ENCODE measurements around the gene ATP1B1. TPM values are rescaled to one million over a fixed set of nuclear protein-coding genes. Genes with fewer than 3 reads are reported as not detected.

The ATP1B1 gene
- total and polyA plus RNA-seq, 2 of the 13 experiments (the other 11 are each of a cell fraction or from before 2014, with no cell fraction given): 134 to 135 TPM

DNA sequence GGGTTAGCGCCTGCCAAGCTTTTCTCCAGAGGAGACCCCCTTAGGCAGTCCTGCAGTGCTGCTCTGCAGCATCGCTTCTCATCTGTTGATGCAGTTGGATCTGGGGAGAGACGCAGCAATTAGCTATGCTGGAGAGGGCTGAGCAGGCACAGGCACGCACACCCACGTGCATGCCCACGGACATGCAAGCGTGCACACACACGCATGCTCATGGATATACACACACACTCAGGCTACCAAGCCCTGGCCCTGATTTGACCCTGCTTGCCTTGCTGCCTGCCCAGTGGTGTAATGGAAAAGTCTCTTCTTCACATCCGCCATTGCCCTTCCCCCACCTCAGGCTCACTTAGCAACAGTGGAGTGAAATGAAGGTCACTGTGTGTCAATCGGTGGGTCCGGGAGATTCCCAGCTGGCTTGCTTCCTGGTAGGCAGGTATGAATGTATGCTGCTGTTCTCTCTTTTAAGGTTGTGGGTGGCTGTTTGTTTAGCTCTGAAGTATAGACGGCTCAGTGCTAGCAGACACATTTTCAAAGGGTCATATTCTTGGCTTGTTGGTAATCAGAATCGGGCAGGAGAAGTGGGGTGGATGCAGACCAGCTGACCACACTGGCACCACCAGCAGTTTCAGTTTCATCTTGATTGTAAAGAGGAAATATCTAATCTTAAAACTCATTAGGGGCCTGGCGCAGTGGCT lies 9.5 kb downstream of the ATP1B1 start (continued):
- TF ChIP-seq, protein P1, sequence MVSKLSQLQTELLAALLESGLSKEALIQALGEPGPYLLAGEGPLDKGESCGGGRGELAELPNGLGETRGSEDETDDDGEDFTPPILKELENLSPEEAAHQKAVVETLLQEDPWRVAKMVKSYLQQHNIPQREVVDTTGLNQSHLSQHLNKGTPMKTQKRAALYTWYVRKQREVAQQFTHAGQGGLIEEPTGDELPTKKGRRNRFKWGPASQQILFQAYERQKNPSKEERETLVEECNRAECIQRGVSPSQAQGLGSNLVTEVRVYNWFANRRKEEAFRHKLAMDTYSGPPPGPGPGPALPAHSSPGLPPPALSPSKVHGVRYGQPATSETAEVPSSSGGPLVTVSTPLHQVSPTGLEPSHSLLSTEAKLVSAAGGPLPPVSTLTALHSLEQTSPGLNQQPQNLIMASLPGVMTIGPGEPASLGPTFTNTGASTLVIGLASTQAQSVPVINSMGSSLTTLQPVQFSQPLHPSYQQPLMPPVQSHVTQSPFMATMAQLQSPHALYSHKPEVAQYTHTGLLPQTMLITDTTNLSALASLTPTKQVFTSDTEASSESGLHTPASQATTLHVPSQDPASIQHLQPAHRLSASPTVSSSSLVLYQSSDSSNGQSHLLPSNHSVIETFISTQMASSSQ (IDR thresholded peaks at IDR 0.05; ENCODE audit: low read depth): no peak
- TF ChIP-seq, protein P1 (CRISPR knock-in tag; IDR thresholded peaks at IDR 0.05; ENCODE audit: borderline replicate concordance): peak; percentile 78
- TF ChIP-seq PCBP2 (optimal IDR thresholded peaks at IDR 0.05; ENCODE audit: low read depth, low read length, poor library complexity, severe bottlenecking) (no peak), CC2D1A (CRISPR knock-in tag; IDR thresholded peaks at IDR 0.05) (no peak), ZNF496 (CRISPR knock-in tag; IDR thresholded peaks at IDR 0.05; ENCODE audit: insufficient replicate concordance) (no peak), ZBTB38 (CRISPR knock-in tag; IDR thresholded peaks at IDR 0.05) (peak; percentile 94), ZNF44 (CRISPR knock-in tag; IDR thresholded peaks at IDR 0.05) (no peak)
- TF ChIP-seq, protein P2, sequence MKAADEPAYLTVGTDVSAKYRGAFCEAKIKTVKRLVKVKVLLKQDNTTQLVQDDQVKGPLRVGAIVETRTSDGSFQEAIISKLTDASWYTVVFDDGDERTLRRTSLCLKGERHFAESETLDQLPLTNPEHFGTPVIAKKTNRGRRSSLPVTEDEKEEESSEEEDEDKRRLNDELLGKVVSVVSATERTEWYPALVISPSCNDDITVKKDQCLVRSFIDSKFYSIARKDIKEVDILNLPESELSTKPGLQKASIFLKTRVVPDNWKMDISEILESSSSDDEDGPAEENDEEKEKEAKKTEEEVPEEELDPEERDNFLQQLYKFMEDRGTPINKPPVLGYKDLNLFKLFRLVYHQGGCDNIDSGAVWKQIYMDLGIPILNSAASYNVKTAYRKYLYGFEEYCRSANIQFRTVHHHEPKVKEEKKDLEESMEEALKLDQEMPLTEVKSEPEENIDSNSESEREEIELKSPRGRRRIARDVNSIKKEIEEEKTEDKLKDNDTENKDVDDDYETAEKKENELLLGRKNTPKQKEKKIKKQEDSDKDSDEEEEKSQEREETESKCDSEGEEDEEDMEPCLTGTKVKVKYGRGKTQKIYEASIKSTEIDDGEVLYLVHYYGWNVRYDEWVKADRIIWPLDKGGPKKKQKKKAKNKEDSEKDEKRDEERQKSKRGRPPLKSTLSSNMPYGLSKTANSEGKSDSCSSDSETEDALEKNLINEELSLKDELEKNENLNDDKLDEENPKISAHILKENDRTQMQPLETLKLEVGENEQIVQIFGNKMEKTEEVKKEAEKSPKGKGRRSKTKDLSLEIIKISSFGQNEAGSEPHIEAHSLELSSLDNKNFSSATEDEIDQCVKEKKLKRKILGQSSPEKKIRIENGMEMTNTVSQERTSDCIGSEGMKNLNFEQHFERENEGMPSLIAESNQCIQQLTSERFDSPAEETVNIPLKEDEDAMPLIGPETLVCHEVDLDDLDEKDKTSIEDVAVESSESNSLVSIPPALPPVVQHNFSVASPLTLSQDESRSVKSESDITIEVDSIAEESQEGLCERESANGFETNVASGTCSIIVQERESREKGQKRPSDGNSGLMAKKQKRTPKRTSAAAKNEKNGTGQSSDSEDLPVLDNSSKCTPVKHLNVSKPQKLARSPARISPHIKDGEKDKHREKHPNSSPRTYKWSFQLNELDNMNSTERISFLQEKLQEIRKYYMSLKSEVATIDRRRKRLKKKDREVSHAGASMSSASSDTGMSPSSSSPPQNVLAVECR (CRISPR knock-in tag; IDR thresholded peaks at IDR 0.05; ENCODE audit: borderline replicate concordance): peak; percentile 74
- TF ChIP-seq, protein P3, sequence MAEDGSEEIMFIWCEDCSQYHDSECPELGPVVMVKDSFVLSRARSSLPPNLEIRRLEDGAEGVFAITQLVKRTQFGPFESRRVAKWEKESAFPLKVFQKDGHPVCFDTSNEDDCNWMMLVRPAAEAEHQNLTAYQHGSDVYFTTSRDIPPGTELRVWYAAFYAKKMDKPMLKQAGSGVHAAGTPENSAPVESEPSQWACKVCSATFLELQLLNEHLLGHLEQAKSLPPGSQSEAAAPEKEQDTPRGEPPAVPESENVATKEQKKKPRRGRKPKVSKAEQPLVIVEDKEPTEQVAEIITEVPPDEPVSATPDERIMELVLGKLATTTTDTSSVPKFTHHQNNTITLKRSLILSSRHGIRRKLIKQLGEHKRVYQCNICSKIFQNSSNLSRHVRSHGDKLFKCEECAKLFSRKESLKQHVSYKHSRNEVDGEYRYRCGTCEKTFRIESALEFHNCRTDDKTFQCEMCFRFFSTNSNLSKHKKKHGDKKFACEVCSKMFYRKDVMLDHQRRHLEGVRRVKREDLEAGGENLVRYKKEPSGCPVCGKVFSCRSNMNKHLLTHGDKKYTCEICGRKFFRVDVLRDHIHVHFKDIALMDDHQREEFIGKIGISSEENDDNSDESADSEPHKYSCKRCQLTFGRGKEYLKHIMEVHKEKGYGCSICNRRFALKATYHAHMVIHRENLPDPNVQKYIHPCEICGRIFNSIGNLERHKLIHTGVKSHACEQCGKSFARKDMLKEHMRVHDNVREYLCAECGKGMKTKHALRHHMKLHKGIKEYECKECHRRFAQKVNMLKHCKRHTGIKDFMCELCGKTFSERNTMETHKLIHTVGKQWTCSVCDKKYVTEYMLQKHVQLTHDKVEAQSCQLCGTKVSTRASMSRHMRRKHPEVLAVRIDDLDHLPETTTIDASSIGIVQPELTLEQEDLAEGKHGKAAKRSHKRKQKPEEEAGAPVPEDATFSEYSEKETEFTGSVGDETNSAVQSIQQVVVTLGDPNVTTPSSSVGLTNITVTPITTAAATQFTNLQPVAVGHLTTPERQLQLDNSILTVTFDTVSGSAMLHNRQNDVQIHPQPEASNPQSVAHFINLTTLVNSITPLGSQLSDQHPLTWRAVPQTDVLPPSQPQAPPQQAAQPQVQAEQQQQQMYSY (CRISPR knock-in tag; IDR thresholded peaks at IDR 0.05): no peak
